ENCODE data around the gene INO80E. TPM values are rescaled to one million over a fixed set of nuclear protein-coding genes. Genes with fewer than 3 reads are reported as not detected.
A peak's percentile ranks its signal among the peaks of the same experiment; 100 is the strongest.

Gene INO80E
- total and polyA plus RNA-seq, 12 donors: 23.2 to 80.4 (median 31.1) TPM

GRCh38 chr16:30004424-30004776 lies 8.4 kb downstream of the INO80E start:
- no peak for DNase-seq
- Histone ChIP-seq H3K4me3 (no peak overlapping the region), H3K36me3 (peaks cover 0 to 54% (median 4%) of the 10 kb centered on the region in 9 donors), H3K9me3 (no peaks in the 10 kb centered on the region), H3K27ac (no peak overlapping the region), H3K4me1 (peaks cover 0 to 7% (median 0%) of the 10 kb centered on the region in 9 donors), H3K27me3 (peaks cover 4 to 16% (median 14%) of the 10 kb centered on the region in 7 donors)
- WGBS, 2 donors: 82 to 83% methylated on average over 19 of the region's 19 CpGs
- ATAC-seq: no peak
- intact Hi-C loops (cut with DNase I): loop anchor here in 5 of 10 donors (5.0 to 10.0 kb wide), 4 partner anchors 80 to 300 kb away; partner anchors contain the start of genes CDIPT (in 3 of the 5) and KCTD13 (in 3 of the 5)
- no peak for TF ChIP-seq CTCF (IDR thresholded peaks at IDR 0.05)

DNA sequence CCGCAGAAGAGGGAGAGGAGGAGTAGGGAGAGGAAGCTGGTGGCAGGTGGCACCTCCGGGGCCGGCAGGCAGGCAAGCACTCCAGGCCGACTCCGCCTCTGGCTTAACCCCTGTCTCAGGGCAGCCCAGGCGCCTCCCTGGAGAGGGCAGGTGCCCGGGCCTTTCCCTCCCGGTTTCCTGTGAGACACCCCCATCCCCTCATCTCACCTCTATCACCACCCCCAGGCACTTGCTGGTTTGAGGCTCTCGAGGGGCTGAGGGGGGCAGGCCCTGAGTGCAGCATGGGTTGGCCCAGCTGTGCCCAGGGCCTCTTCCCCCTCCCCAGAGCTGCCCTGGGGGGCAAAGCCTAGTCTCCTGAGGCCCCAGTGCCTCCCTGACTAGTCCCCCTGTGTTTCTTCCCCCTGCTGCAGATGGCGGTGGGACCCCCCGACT lies 8.8 kb downstream of the INO80E start:
- intact Hi-C loops (cut with DNase I): loop anchor here in 6 of 10 donors (5.0 to 10.0 kb wide), 6 partner anchors 78 to 300 kb away; partner anchors contain the start of genes KCTD13 (in 4 of the 6) and CDIPT (in 3 of the 6)
- 61 to 62% methylated on average over 10 to 11 of the region's 11 CpGs for WGBS, 2 donors
- ATAC-seq: no peak

GRCh38 chr16:30005341-30006094 lies 9.5 kb downstream of the INO80E start:
- peaks cover 13 to 28% (median 25%) of the 10 kb centered on the region in 7 donors for H3K27me3 ChIP-seq
- intact Hi-C loops (cut with DNase I): loop anchor here in 5 of 10 donors (5.0 to 10.0 kb wide), 5 partner anchors 78 to 301 kb away; partner anchors contain the start of genes KCTD13 (in 4 of the 5) and CDIPT (in 2 of the 5)
- no peak overlapping the region for H3K27ac ChIP-seq
- H3K4me1 ChIP-seq: peaks cover 0 to 13% (median 4%) of the 10 kb centered on the region in 9 donors
- TF ChIP-seq CTCF (IDR thresholded peaks at IDR 0.05): peak; percentile 77 to 88 (median 84)
- no peaks in the 10 kb centered on the region for H3K9me3 ChIP-seq
- ATAC-seq (peak in 7 of 8 donors; percentile 42 to 73 (median 66)), DNase-seq (no peak)
- 59 to 65% methylated on average over 35 of the region's 35 CpGs for whole genome bisulfite sequencing, 2 donors
- peaks cover 0 to 43% (median 4%) of the 10 kb centered on the region in 9 donors for H3K36me3 ChIP-seq
- no peak overlapping the region for H3K4me3 ChIP-seq

More for the DNA sequence above, 8.8 kb downstream of the INO80E start:
- TF ChIP-seq CTCF (IDR thresholded peaks at IDR 0.05): no peak
- no peak overlapping the region for H3K27ac ChIP-seq
- H3K27me3 ChIP-seq: peaks cover 7 to 21% (median 18%) of the 10 kb centered on the region in 7 donors
- no peaks in the 10 kb centered on the region for H3K9me3 ChIP-seq
- H3K4me3 ChIP-seq: no peak overlapping the region
- H3K4me1 ChIP-seq: peaks cover 0 to 7% (median 0%) of the 10 kb centered on the region in 9 donors
- peaks cover 0 to 50% (median 4%) of the 10 kb centered on the region in 9 donors for H3K36me3 ChIP-seq
- DNase-seq: no peak

- no peak for TF ChIP-seq CTCF (IDR thresholded peaks at IDR 0.05)
- intact Hi-C loops (cut with DNase I): loop anchor here in 5 of 10 donors (5.0 to 10.0 kb wide), 5 partner anchors 79 to 301 kb away; partner anchors contain the start of genes KCTD13 (in 4 of the 5) and CDIPT (in 2 of the 5)
- Histone ChIP-seq H3K9me3 (no peaks in the 10 kb centered on the region), H3K36me3 (peaks cover 0 to 37% (median 0%) of the 10 kb centered on the region in 9 donors), H3K4me1 (peaks cover 3 to 19% (median 10%) of the 10 kb centered on the region in 9 donors), H3K27ac (no peak overlapping the region), H3K4me3 (no peak overlapping the region), H3K27me3 (peaks cover 19 to 33% (median 30%) of the 10 kb centered on the region in 7 donors)
- WGBS, 2 donors: 87 to 91% methylated on average over 18 of the region's 18 CpGs
- no peak for DNase-seq
- peak in 2 of 8 donors; percentile 5 to 10 for ATAC-seq
Observed at GRCh38 chr16:30006095-30006473, 10.0 kb downstream of the INO80E start.
